A549 (cell line): Measurements from ENCODE around the gene MLX. TPM values are rescaled to one million over a fixed set of nuclear protein-coding genes. Genes with fewer than 3 reads are reported as not detected.

Source experiments
- ATAC-seq, 2 experiments: fragments of 200-7000 bp in 1 of 2; fragments of >200 bp in 1 of 2; cut with Nextera tagmentation in 1 of 2; cut with Tn5 transposase in 1 of 2; 3 replicates each; pipeline versions ENCODE4 v1.8.0 to v1.9.1; 2018 to 2020; ENCODE audit warnings: mild to moderate bottlenecking in 1 of 2, moderate library complexity in 1 of 2
- CTCF ChIA-PET: fragments of 300-600 bp; sonication (Branson Sonifier 250); formaldehyde crosslinking; extraction: SDS; loops from one replicate; lab custom pipeline; 2021; ENCODE audit warnings: antibody characterized with exemption, inconsistent platforms; lab: Yijun Ruan, JAX
- POLR2A ChIA-PET: fragments of 350-600 bp; formaldehyde crosslinking; extraction: SDS; loops from one replicate; lab custom pipeline; 2021; ENCODE audit warnings: antibody characterized with exemption, inconsistent platforms; lab: Yijun Ruan, JAX
- DNase-seq, 2 experiments: peaks; one replicate each; pipeline versions ENCODE4 v3.0.0 to v3.0.0-alpha.2; 2011 to 2016; ENCODE audit warnings: low read depth in 1 of 2, low spot score in 1 of 2
- FAIRE-seq: peaks from 2 replicates; lab custom pipeline; 2011; peaks lifted over from hg19 to GRCh38; lab: Jason Lieb, UNC
- H3K27ac ChIP-seq, 2 experiments: fragments of >200 bp; sonication (Bioruptor Twin); formaldehyde crosslinking; 3 replicates each; pipeline ENCODE4 v1.5.1; 2016 to 2017
- H3K4me1 ChIP-seq: fragments of >200 bp; sonication (Bioruptor Twin); formaldehyde crosslinking; 3 replicates; pipeline ENCODE4 v1.6.1; 2016
- H3K4me2 ChIP-seq: fragments of >200 bp; sonication (Bioruptor Twin); formaldehyde crosslinking; 3 replicates; pipeline ENCODE4 v1.6.1; 2016
- H3K4me3 ChIP-seq: fragments of >200 bp; sonication (Bioruptor Twin); formaldehyde crosslinking; 3 replicates; pipeline ENCODE4 v1.5.1; 2016
- H3K9me3 ChIP-seq: fragments of >200 bp; sonication (Bioruptor Twin); formaldehyde crosslinking; 3 replicates; pipeline ENCODE4 v1.6.1; 2016
- BHLHE40 ChIP-seq: IDR thresholded peaks from 2 replicates; pipeline ENCODE4 v1.6.1; 2012; ENCODE audit warnings: low read depth, low read length, inconsistent platforms
- E2F6 ChIP-seq: IDR thresholded peaks from 2 replicates; pipeline ENCODE4 v1.6.1; 2012; ENCODE audit warnings: low read depth, borderline replicate concordance
- EHF ChIP-seq: fragments of 250-450 bp; sonication (Bioruptor Pico); IDR thresholded peaks from 2 replicates; pipeline ENCODE4 v1.5.0; 2020; ENCODE audit warnings: mild to moderate bottlenecking
- ESRRA ChIP-seq: fragments of 150-350 bp; IDR thresholded peaks from 2 replicates; pipeline ENCODE4 v1.6.1; 2014; ENCODE audit warnings: mild to moderate bottlenecking, low read length, borderline replicate concordance
- GATA3 ChIP-seq: IDR thresholded peaks from 2 replicates; pipeline ENCODE4 v1.6.1; 2012; ENCODE audit warnings: borderline replicate concordance
- HDAC2 ChIP-seq: fragments of 200-600 bp; sonication (generic); IDR thresholded peaks from 2 replicates; pipeline ENCODE4 v1.6.1; 2016
- HEYL ChIP-seq: fragments of 250-450 bp; sonication (Bioruptor Pico); IDR thresholded peaks from 2 replicates; pipeline ENCODE4 v1.8.0; 2021; ENCODE audit warnings: mild to moderate bottlenecking, moderate library complexity
- HMGXB4 ChIP-seq: fragments of 250-450 bp; sonication (Bioruptor Pico); IDR thresholded peaks from 2 replicates; pipeline ENCODE4 v1.5.0; 2021; ENCODE audit warnings: mild to moderate bottlenecking, moderate library complexity, borderline replicate concordance
- HOXA7 ChIP-seq: fragments of 250-450 bp; sonication (Bioruptor Pico); IDR thresholded peaks from 2 replicates; pipeline ENCODE4 v1.5.0; 2020; ENCODE audit warnings: mild to moderate bottlenecking, moderate library complexity
- JUN ChIP-seq, 2 experiments: fragments of >200 bp; sonication (Bioruptor Twin); formaldehyde crosslinking; IDR thresholded peaks; 2 replicates in 1 of 2; 3 replicates in 1 of 2; pipeline ENCODE4 v1.6.1; 2016 to 2017
- KDM1A ChIP-seq: fragments of 200-600 bp; sonication (generic); IDR thresholded peaks from 2 replicates; pipeline ENCODE4 v1.6.1; 2016; ENCODE audit warnings: low read depth, mild to moderate bottlenecking
- KDM5A ChIP-seq: fragments of 200-600 bp; sonication (generic); IDR thresholded peaks from 2 replicates; pipeline ENCODE4 v1.6.1; 2016; ENCODE audit warnings: antibody characterized with exemption, mild to moderate bottlenecking
- MAFK ChIP-seq: fragments of 450-650 bp; IDR thresholded peaks from 2 replicates; pipeline ENCODE4 v1.6.1; 2014; ENCODE audit not compliant: partially characterized antibody
- PHF8 ChIP-seq: fragments of 200-600 bp; sonication (generic); IDR thresholded peaks from 2 replicates; pipeline ENCODE4 v1.6.1; 2016; ENCODE audit warnings: low read depth, mild to moderate bottlenecking, antibody characterized with exemption, moderate library complexity, borderline replicate concordance
- POLR2A ChIP-seq: IDR thresholded peaks from 2 replicates; pipeline ENCODE4 v1.6.1; 2012; ENCODE audit warnings: mild to moderate bottlenecking, low read length
- POLR2AphosphoS2 ChIP-seq: conservative IDR thresholded peaks from 2 replicates; pipeline ENCODE4 v1.6.1; 2012; ENCODE audit warnings: low read length, improper control_type of control experiment, inconsistent platforms
- RAD21 ChIP-seq, 2 experiments: fragments of >200 bp in 1 of 2; sonication (Bioruptor Twin) in 1 of 2; formaldehyde crosslinking in 1 of 2; IDR thresholded peaks in 1 of 2; conservative IDR thresholded peaks in 1 of 2; 2 replicates in 1 of 2; 3 replicates in 1 of 2; pipeline ENCODE4 v1.6.1; 2012 to 2018; ENCODE audit warnings: inconsistent platforms in 1 of 2
- SREBF2 ChIP-seq: fragments of 450-650 bp; IDR thresholded peaks from 2 replicates; pipeline ENCODE4 v1.6.1; 2014; ENCODE audit warnings: mild to moderate bottlenecking, moderate library complexity
- TP53 ChIP-seq: fragments of 250-450 bp; sonication (Bioruptor Pico); IDR thresholded peaks from 2 replicates; pipeline ENCODE4 v1.5.0; 2021; ENCODE audit warnings: mild to moderate bottlenecking, moderate library complexity
- ZNF302 ChIP-seq: fragments of 250-450 bp; sonication (Bioruptor Pico); IDR thresholded peaks from 2 replicates; pipeline ENCODE4 v1.9.0; 2021; ENCODE audit warnings: inconsistent platforms, mild to moderate bottlenecking, moderate library complexity
- ZSCAN20 ChIP-seq: fragments of 250-450 bp; sonication (Bioruptor Pico); IDR thresholded peaks from 2 replicates; pipeline ENCODE4 v1.8.0; 2022; ENCODE audit warnings: mild to moderate bottlenecking, moderate library complexity
- WGBS: methylation state at CpG from one replicate; pipeline ENCODE4 v1.1.6; 2017; ENCODE audit errors: missing lambda C conversion rate; 5-methylcytosine and 5-hydroxymethylcytosine counted together
- polyA plus RNA-seq, 4 experiments: library from polyadenylated mRNA; depleted of rRNA in 3 of 4; stranded (reverse); fragments of >200 nt; fragmentation: RNase III in 1 of 4; extraction: RNeasy Plus Mini Kit Qiagen cat#74134 plus additional on column Dnase treatment in 1 of 4; gene quantifications; 2 replicates in 3 of 4; 3 replicates in 1 of 4; pipeline ENCODE4 v1.2.3, GENCODE V29; 2011 to 2017
- TF ChIP-seq, protein P1 (sequence below): IDR thresholded peaks from 2 replicates; pipeline ENCODE4 v1.6.1; 2012
- TF ChIP-seq, protein P2 (sequence below): fragments of >200 bp; sonication (Bioruptor Twin); formaldehyde crosslinking; IDR thresholded peaks from 3 replicates; pipeline ENCODE4 v1.6.1; 2016
- TF ChIP-seq, protein P3 (sequence below): fragments of 150-350 bp; IDR thresholded peaks from 2 replicates; pipeline ENCODE4 v1.6.1; 2014; ENCODE audit warnings: low read depth, mild to moderate bottlenecking, low read length

Gene MLX
- polyA plus RNA-seq, 2 of the 4 experiments (the other 2 are of a cell fraction), result 46.3 to 48.0 TPM

GRCh38 chr17:42608305-42609181 is 41.6 kb downstream of the MLX start:
- peak overlapping the region; percentile 79 to 89 for H3K27ac ChIP-seq
- H3K4me2 ChIP-seq, result peak overlapping the region; percentile 87
- ATAC-seq, result peak; percentile 82 to 83
- H3K9me3 ChIP-seq, result no peaks in the 10 kb centered on the region
- no peak for DNase-seq
- ChIA-PET POLR2A (interaction anchor here (0.6 to 3.0 kb wide), 16 partner anchors 9 to 216 kb away, joined by 3 to 43 read pairs (median 5); partner anchors contain the start of genes BECN1, CCR10, CNTD1 and COA3), CTCF (interaction anchor here (0.5 to 7.8 kb wide), 24 partner anchors 9 to 165 kb away, joined by 3 to 65 read pairs (median 4); partner anchors contain the start of genes PLEKHH3, PSMC3IP and VPS25)
- H3K4me1 ChIP-seq, result peaks cover 22% of the 10 kb centered on the region
- peak overlapping the region; percentile 67 for H3K4me3 ChIP-seq
- WGBS, result 2% methylated on average over 27 of the region's 30 CpGs
- no peak for TF ChIP-seq ESRRA
- TF ChIP-seq RAD21 (conservative IDR thresholded peaks at IDR 0.05 in 1 of 2, IDR thresholded peaks at IDR 0.05 in 1 of 2), result peak in 1 of 2 experiments; percentile 29; a peak in 2 of 5 replicates
- TF ChIP-seq ZSCAN20, result no peak
- TF ChIP-seq ZNF302 (CRISPR knock-in tag), result no peak
- no peak for TF ChIP-seq KDM1A
- TF ChIP-seq SREBF2, result no peak
- no peak for TF ChIP-seq BHLHE40
- TF ChIP-seq, protein P1, sequence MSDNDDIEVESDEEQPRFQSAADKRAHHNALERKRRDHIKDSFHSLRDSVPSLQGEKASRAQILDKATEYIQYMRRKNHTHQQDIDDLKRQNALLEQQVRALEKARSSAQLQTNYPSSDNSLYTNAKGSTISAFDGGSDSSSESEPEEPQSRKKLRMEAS, result no peak
- TF ChIP-seq HOXA7 (CRISPR knock-in tag), result no peak
- 0 out of 2 replicates have a peak, but pooled peaks have one; percentile 14 for TF ChIP-seq HMGXB4 (CRISPR knock-in tag)
- no peak for FAIRE-seq

- ATAC-seq, result peak; percentile 89 to 94
- POLR2A ChIA-PET, result interaction anchor here (0.6 to 3.0 kb wide), 18 partner anchors 9 to 215 kb away, joined by 3 to 43 read pairs (median 4); partner anchors contain the start of genes BECN1, CCR10, CNTD1 and COA3
- FAIRE-seq, result peak; percentile 100
- Histone ChIP-seq H3K27ac (peak within 1 kb of the TSS; percentile 91 to 92), H3K9me3 (no peaks in the 10 kb centered on the region), H3K4me1 (peaks cover 22% of the 10 kb centered on the region), H3K4me2 (peak within 1 kb of the TSS; percentile 87), H3K4me3 (peak within 1 kb of the TSS; percentile 90)
- CTCF ChIA-PET, result interaction anchor here (0.6 to 7.8 kb wide), 20 partner anchors 9 to 164 kb away, joined by 3 to 65 read pairs (median 4); partner anchors contain the start of genes PLEKHH3, PSMC3IP and VPS25
- TF ChIP-seq HDAC2 (no peak), TP53 (no peak), E2F6 (peak; percentile 92), GATA3 (no peak; the same call in 1 of the 2 replicates), POLR2AphosphoS2 (no peak), KDM1A (no peak), EHF (CRISPR knock-in tag) (no peak), POLR2A (peak; percentile 99), PHF8 (peak; percentile 80; the same call in 1 of the 2 replicates), JUN (IDR thresholded peaks at IDR 0.05) (peak; percentile 53 to 87), MAFK (peak; percentile 30), KDM5A (peak; percentile 58; the same call in 1 of the 2 replicates), HEYL (CRISPR knock-in tag) (no peak)
- TF ChIP-seq, protein P1, result peak; percentile 88
- TF ChIP-seq, protein P2, sequence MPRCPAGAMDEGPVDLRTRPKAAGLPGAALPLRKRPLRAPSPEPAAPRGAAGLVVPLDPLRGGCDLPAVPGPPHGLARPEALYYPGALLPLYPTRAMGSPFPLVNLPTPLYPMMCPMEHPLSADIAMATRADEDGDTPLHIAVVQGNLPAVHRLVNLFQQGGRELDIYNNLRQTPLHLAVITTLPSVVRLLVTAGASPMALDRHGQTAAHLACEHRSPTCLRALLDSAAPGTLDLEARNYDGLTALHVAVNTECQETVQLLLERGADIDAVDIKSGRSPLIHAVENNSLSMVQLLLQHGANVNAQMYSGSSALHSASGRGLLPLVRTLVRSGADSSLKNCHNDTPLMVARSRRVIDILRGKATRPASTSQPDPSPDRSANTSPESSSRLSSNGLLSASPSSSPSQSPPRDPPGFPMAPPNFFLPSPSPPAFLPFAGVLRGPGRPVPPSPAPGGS, result peak; percentile 81; the same call in 2 of the 3 replicates
- TF ChIP-seq, protein P3, sequence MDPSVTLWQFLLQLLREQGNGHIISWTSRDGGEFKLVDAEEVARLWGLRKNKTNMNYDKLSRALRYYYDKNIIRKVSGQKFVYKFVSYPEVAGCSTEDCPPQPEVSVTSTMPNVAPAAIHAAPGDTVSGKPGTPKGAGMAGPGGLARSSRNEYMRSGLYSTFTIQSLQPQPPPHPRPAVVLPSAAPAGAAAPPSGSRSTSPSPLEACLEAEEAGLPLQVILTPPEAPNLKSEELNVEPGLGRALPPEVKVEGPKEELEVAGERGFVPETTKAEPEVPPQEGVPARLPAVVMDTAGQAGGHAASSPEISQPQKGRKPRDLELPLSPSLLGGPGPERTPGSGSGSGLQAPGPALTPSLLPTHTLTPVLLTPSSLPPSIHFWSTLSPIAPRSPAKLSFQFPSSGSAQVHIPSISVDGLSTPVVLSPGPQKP, result no peak
- WGBS, result under 1% methylated on average over 40 of the region's 66 CpGs
- peak; percentile 99 to 100 for DNase-seq
Measured at GRCh38 chr17:42609182-42609813, 42.4 kb downstream of the MLX start, which contains the start of the genes RETREG3 and TUBG1. TSS of gene RETREG3 (minus strand) at chr17:42609374. CDS start at chr17:42609324, 50 bp downstream. TSS of gene TUBG1 (plus strand) at chr17:42609683. CDS start at chr17:42609738, 55 bp downstream.
